ENCODE results near the gene COG1. TPM values are rescaled to one million over a fixed set of nuclear protein-coding genes. Genes with fewer than 3 reads are reported as not detected.
A peak's percentile ranks its signal among the peaks of the same experiment; 100 is the strongest.

COG1 gene
- total and polyA plus RNA-seq, 11 donors, result 20.2 to 78.7 (median 55.1) TPM

GRCh38 chr17:73156166-73156840 lies 36.6 kb upstream of the COG1 start:
- no peaks in the 10 kb centered on the region for H3K36me3 ChIP-seq
- H3K27me3 ChIP-seq, result peaks cover 0 to 29% (median 6%) of the 10 kb centered on the region in 9 donors
- H3K4me3 ChIP-seq, result no peak overlapping the region
- TF ChIP-seq CTCF (IDR thresholded peaks at IDR 0.05) (peak; percentile 64 to 87 (median 77)), POLR2A (IDR thresholded peaks at IDR 0.05) (no peak)
- intact Hi-C loops (cut with DNase I), result loop anchor here (2.0 to 10.0 kb wide), 11 partner anchors 169 to 599 kb away; no protein-coding TSS in a partner anchor
- no peak overlapping the region for H3K27ac ChIP-seq
- 15 to 22% (median 18%) methylated on average over 19 to 22 of the region's 22 CpGs for WGBS, 4 donors
- DNase-seq, result peak; percentile 63 to 83 (median 67)
- no peaks in the 10 kb centered on the region for H3K9me3 ChIP-seq
- H3K4me1 ChIP-seq, result peaks cover 0 to 13% (median 0%) of the 10 kb centered on the region in 12 donors
- ATAC-seq, result peak; percentile 60 to 98 (median 94)

GRCh38 chr17:73156887-73157520 lies 35.9 kb upstream of the COG1 start:
- Histone ChIP-seq H3K4me1 (peaks cover 0 to 13% (median 0%) of the 10 kb centered on the region in 12 donors), H3K27me3 (peaks cover 0 to 36% (median 9%) of the 10 kb centered on the region in 9 donors), H3K27ac (no peak overlapping the region), H3K9me3 (no peaks in the 10 kb centered on the region), H3K36me3 (no peaks in the 10 kb centered on the region), H3K4me3 (no peak overlapping the region)
- WGBS, 4 donors, result 56 to 69% (median 61%) methylated on average over 8 of the region's 8 CpGs
- ATAC-seq, result peak in 1 of 4 donors; percentile 13
- intact Hi-C loops (cut with DNase I), result loop anchor here (2.0 to 10.0 kb wide), 11 partner anchors 170 to 600 kb away; no protein-coding TSS in a partner anchor
- no peak for DNase-seq
- TF ChIP-seq POLR2A (IDR thresholded peaks at IDR 0.05) (no peak), CTCF (IDR thresholded peaks at IDR 0.05) (no peak)

- Histone ChIP-seq H3K36me3 (no peaks in the 10 kb centered on the region), H3K27me3 (peaks cover 0 to 40% (median 10%) of the 10 kb centered on the region in 9 donors), H3K9me3 (no peaks in the 10 kb centered on the region), H3K27ac (no peak overlapping the region), H3K4me1 (peaks cover 0 to 13% (median 0%) of the 10 kb centered on the region in 12 donors), H3K4me3 (no peak overlapping the region)
- TF ChIP-seq CTCF (IDR thresholded peaks at IDR 0.05), result no peak
- TF ChIP-seq POLR2A (IDR thresholded peaks at IDR 0.05), result no peak
- WGBS, 4 donors, result 45 to 52% (median 48%) methylated on average over 5 of the region's 5 CpGs
- intact Hi-C loops (cut with DNase I), result loop anchor here (2.0 to 10.0 kb wide), 11 partner anchors 170 to 600 kb away; no protein-coding TSS in a partner anchor
- DNase-seq (no peak), ATAC-seq (no peak)
Observed at GRCh38 chr17:73157521-73157890, 35.3 kb upstream of the COG1 start.

GRCh38 chr17:73158133-73158532 lies 34.7 kb upstream of the COG1 start:
- Histone ChIP-seq H3K36me3 (no peaks in the 10 kb centered on the region), H3K4me3 (no peak overlapping the region), H3K9me3 (no peaks in the 10 kb centered on the region), H3K4me1 (peaks cover 0 to 13% (median 0%) of the 10 kb centered on the region in 12 donors), H3K27ac (no peak overlapping the region), H3K27me3 (peaks cover 0 to 46% (median 14%) of the 10 kb centered on the region in 9 donors)
- intact Hi-C loops (cut with DNase I), result loop anchor here (5.0 to 10.0 kb wide), 8 partner anchors 171 to 601 kb away; no protein-coding TSS in a partner anchor
- WGBS, 4 donors, result 69 to 80% (median 71%) methylated on average over 2 of the region's 2 CpGs
- DNase-seq (no peak), ATAC-seq (no peak)
- TF ChIP-seq CTCF (IDR thresholded peaks at IDR 0.05) (no peak), POLR2A (IDR thresholded peaks at IDR 0.05) (no peak)
